Chondrocyte (in vitro differentiated cells): ENCODE data around the gene SLC25A39. TPM values are rescaled to one million over a fixed set of nuclear protein-coding genes. Genes with fewer than 3 reads are reported as not detected.

ENCODE experiments used
- DNase-seq: peaks from one replicate; pipeline ENCODE4 v3.0.0; 2021; ENCODE audit warnings: mixed read lengths, low spot score
- H3K27ac Mint-ChIP-seq: one replicate; pipeline ENCODE4 v1.8.0; 2021; ENCODE audit warnings: mild to moderate bottlenecking, moderate library complexity, mixed read lengths; ENCODE audit not compliant: unreplicated experiment
- H3K27me3 Mint-ChIP-seq: 2 replicates; pipeline ENCODE4 v1.8.0; 2021; ENCODE audit warnings: low read depth, mixed read lengths
- H3K36me3 Mint-ChIP-seq: 2 replicates; pipeline ENCODE4 v1.8.0; 2021; ENCODE audit warnings: low read depth, mixed read lengths
- H3K4me1 Mint-ChIP-seq: 2 replicates; pipeline ENCODE4 v1.8.0; 2021; ENCODE audit warnings: low read depth, mild to moderate bottlenecking, mixed read lengths
- H3K4me3 Mint-ChIP-seq: one replicate; pipeline ENCODE4 v1.8.0; 2021; ENCODE audit warnings: mild to moderate bottlenecking, moderate library complexity, mixed read lengths; ENCODE audit not compliant: unreplicated experiment
- H3K9me3 Mint-ChIP-seq: 2 replicates; pipeline ENCODE4 v1.8.0; 2021; ENCODE audit warnings: low read depth, mixed read lengths
- CTCF ChIP-seq: fragments of 200-600 bp; sonication (generic); IDR thresholded peaks from 2 replicates; pipeline ENCODE4 v1.5.0; 2021; ENCODE audit warnings: antibody characterized with exemption, mild to moderate bottlenecking, moderate library complexity
- total RNA-seq: library from RNA; stranded (reverse); gene quantifications from 3 replicates; pipeline ENCODE4 v1.2.1, GENCODE V29; 2021

Gene SLC25A39
- total RNA-seq, 1 donor from 2014 or later: 84.1 TPM

GRCh38 chr17:44287651-44288050 lies 37.0 kb downstream of the SLC25A39 start:
- Mint-ChIP-seq H3K4me1 (no peaks in the 10 kb centered on the region), H3K36me3 (no peaks in the 10 kb centered on the region), H3K27me3 (peaks cover 17% of the 10 kb centered on the region), H3K9me3 (no peaks in the 10 kb centered on the region), H3K27ac (no peak overlapping the region), H3K4me3 (no peak overlapping the region)
- no peak for DNase-seq
- TF ChIP-seq CTCF: no peak

DNA sequence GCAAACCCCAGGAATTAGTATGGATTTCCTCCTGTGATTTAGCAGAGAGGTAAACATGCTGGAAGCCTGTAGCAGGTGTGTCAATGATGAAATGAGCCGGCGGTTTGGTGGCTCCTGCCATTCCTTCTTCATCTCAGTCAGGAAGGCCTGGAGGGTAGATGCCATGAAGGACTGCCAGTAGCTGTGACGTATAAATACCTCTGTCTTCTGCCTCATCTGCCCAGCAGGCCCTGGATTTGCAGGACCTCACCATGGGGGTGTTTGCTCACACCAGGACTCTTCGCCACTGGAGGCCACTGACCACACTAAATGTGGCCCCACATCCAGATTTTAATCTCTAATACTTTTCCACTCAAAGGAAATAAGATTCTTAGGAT lies 40.6 kb downstream of the SLC25A39 start:
- no peak overlapping the region for H3K4me3 Mint-ChIP-seq
- H3K36me3 Mint-ChIP-seq: no peaks in the 10 kb centered on the region
- H3K27me3 Mint-ChIP-seq: peaks cover 12% of the 10 kb centered on the region
- no peak overlapping the region for H3K27ac Mint-ChIP-seq
- H3K4me1 Mint-ChIP-seq: peaks cover 11% of the 10 kb centered on the region
- no peak for TF ChIP-seq CTCF
- DNase-seq: no peak
- no peaks in the 10 kb centered on the region for H3K9me3 Mint-ChIP-seq

- Mint-ChIP-seq H3K4me1 (peaks cover 11% of the 10 kb centered on the region), H3K27ac (no peak overlapping the region), H3K4me3 (no peak overlapping the region), H3K27me3 (peaks cover 9% of the 10 kb centered on the region), H3K36me3 (no peaks in the 10 kb centered on the region), H3K9me3 (no peaks in the 10 kb centered on the region)
- no peak for DNase-seq
- no peak for TF ChIP-seq CTCF
Observed at GRCh38 chr17:44283344-44284023, 41.1 kb downstream of the SLC25A39 start.

- no peak for DNase-seq
- Mint-ChIP-seq H3K27ac (no peak overlapping the region), H3K36me3 (no peaks in the 10 kb centered on the region), H3K27me3 (no peaks in the 10 kb centered on the region), H3K9me3 (no peaks in the 10 kb centered on the region), H3K4me1 (peaks cover 11% of the 10 kb centered on the region), H3K4me3 (no peak overlapping the region)
- TF ChIP-seq CTCF: no peak
Observed at GRCh38 chr17:44282264-44282663, 42.4 kb downstream of the SLC25A39 start.

DNA sequence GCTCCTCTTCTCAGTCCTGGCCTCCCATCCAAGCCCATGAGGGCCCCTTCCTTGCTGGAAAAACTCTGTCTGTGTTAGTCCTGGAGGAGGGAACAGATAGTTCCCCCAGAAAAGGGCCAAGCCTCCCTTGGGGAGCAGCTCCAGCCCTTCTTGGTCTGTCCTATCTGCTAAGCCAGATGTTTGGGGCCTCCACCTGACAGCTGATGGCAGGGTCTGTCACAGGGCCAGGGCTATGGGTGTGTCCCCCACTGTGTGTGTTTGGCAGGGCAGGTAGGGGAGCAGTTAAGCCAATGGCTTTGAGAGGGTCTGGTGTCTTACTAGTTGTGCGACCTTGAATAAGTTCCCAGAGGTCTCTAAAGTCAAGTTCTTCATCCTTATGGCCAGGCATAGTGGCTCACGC lies 43.1 kb downstream of the SLC25A39 start:
- H3K27me3 Mint-ChIP-seq: no peaks in the 10 kb centered on the region
- DNase-seq: no peak
- no peak for TF ChIP-seq CTCF
- no peaks in the 10 kb centered on the region for H3K36me3 Mint-ChIP-seq
- H3K4me1 Mint-ChIP-seq: peaks cover 11% of the 10 kb centered on the region
- no peak overlapping the region for H3K27ac Mint-ChIP-seq
- H3K9me3 Mint-ChIP-seq: no peaks in the 10 kb centered on the region
- no peak overlapping the region for H3K4me3 Mint-ChIP-seq
